ENCODE results near the gene CELF4. TPM values are rescaled to one million over a fixed set of nuclear protein-coding genes. Genes with fewer than 3 reads are reported as not detected.

CELF4 gene
- total RNA-seq, 2 experiments from 2014 or later, result not detected

- DNase-seq, result no peak
- no peak overlapping the region for H3K27ac Mint-ChIP-seq
Measured at GRCh38 chr18:37550118-37550875, 15.3 kb downstream of the CELF4 start.

GRCh38 chr18:37548679-37549289 lies 16.8 kb downstream of the CELF4 start:
- H3K27me3 Mint-ChIP-seq, result no peaks in the 10 kb centered on the region
- POLR2A ChIA-PET, result no interaction called here
- no peak overlapping the region for H3K27ac Mint-ChIP-seq
- CTCF ChIA-PET, result no interaction called here
- DNase-seq, result no peak
- no peaks in the 10 kb centered on the region for H3K9me3 Mint-ChIP-seq
- H3K36me3 Mint-ChIP-seq (ENCODE audit: low read depth), result no peaks in the 10 kb centered on the region
- H3K4me3 Mint-ChIP-seq, result no peak overlapping the region
- no peaks in the 10 kb centered on the region for H3K4me1 Mint-ChIP-seq

More at GRCh38 chr18:37550118-37550875, 15.3 kb downstream of the CELF4 start:
- ChIA-PET CTCF (no interaction called here), POLR2A (no interaction called here)
- Mint-ChIP-seq H3K27me3 (no peaks in the 10 kb centered on the region), H3K36me3 (ENCODE audit: low read depth) (no peaks in the 10 kb centered on the region), H3K4me3 (no peak overlapping the region), H3K4me1 (no peaks in the 10 kb centered on the region), H3K9me3 (no peaks in the 10 kb centered on the region)

GRCh38 chr18:37547196-37547827 lies 18.3 kb downstream of the CELF4 start:
- no peak for DNase-seq
- H3K9me3 Mint-ChIP-seq, result no peaks in the 10 kb centered on the region
- CTCF ChIA-PET, result no interaction called here
- no peak overlapping the region for H3K27ac Mint-ChIP-seq
- no peak overlapping the region for H3K4me3 Mint-ChIP-seq
- POLR2A ChIA-PET, result no interaction called here
- no peaks in the 10 kb centered on the region for H3K27me3 Mint-ChIP-seq
- H3K36me3 Mint-ChIP-seq (ENCODE audit: low read depth), result no peaks in the 10 kb centered on the region
- H3K4me1 Mint-ChIP-seq, result no peaks in the 10 kb centered on the region

GRCh38 chr18:37546651-37547050 lies 18.9 kb downstream of the CELF4 start:
- CTCF ChIA-PET, result no interaction called here
- Mint-ChIP-seq H3K27ac (no peak overlapping the region), H3K36me3 (ENCODE audit: low read depth) (no peaks in the 10 kb centered on the region), H3K4me1 (no peaks in the 10 kb centered on the region), H3K9me3 (no peaks in the 10 kb centered on the region), H3K27me3 (no peaks in the 10 kb centered on the region), H3K4me3 (no peak overlapping the region)
- POLR2A ChIA-PET, result no interaction called here
- no peak for DNase-seq

GRCh38 chr18:37546272-37546537 lies 19.4 kb downstream of the CELF4 start:
- Mint-ChIP-seq H3K36me3 (ENCODE audit: low read depth) (no peaks in the 10 kb centered on the region), H3K27me3 (no peaks in the 10 kb centered on the region), H3K27ac (no peak overlapping the region), H3K4me3 (no peak overlapping the region), H3K9me3 (no peaks in the 10 kb centered on the region), H3K4me1 (no peaks in the 10 kb centered on the region)
- DNase-seq, result no peak
- POLR2A ChIA-PET, result no interaction called here
- CTCF ChIA-PET, result no interaction called here

GRCh38 chr18:37545461-37546271 lies 19.9 kb downstream of the CELF4 start:
- Mint-ChIP-seq H3K36me3 (ENCODE audit: low read depth) (no peaks in the 10 kb centered on the region), H3K27me3 (no peaks in the 10 kb centered on the region), H3K4me3 (no peak overlapping the region), H3K9me3 (no peaks in the 10 kb centered on the region), H3K27ac (no peak overlapping the region), H3K4me1 (no peaks in the 10 kb centered on the region)
- ChIA-PET POLR2A (no interaction called here), CTCF (no interaction called here)
- no peak for DNase-seq

- no peak overlapping the region for H3K27ac Mint-ChIP-seq
- ChIA-PET CTCF (no interaction called here), POLR2A (no interaction called here)
- DNase-seq, result no peak
- H3K4me3 Mint-ChIP-seq, result no peak overlapping the region
- no peaks in the 10 kb centered on the region for H3K27me3 Mint-ChIP-seq
- no peaks in the 10 kb centered on the region for H3K4me1 Mint-ChIP-seq
- H3K36me3 Mint-ChIP-seq (ENCODE audit: low read depth), result no peaks in the 10 kb centered on the region
- no peaks in the 10 kb centered on the region for H3K9me3 Mint-ChIP-seq
Measured at GRCh38 chr18:37544713-37545112, 20.9 kb downstream of the CELF4 start.

GRCh38 chr18:37544217-37544616 lies 21.4 kb downstream of the CELF4 start:
- Mint-ChIP-seq H3K9me3 (no peaks in the 10 kb centered on the region), H3K36me3 (ENCODE audit: low read depth) (no peaks in the 10 kb centered on the region), H3K27me3 (no peaks in the 10 kb centered on the region), H3K4me1 (no peaks in the 10 kb centered on the region), H3K27ac (no peak overlapping the region), H3K4me3 (no peak overlapping the region)
- CTCF ChIA-PET, result no interaction called here
- POLR2A ChIA-PET, result no interaction called here
- no peak for DNase-seq

GRCh38 chr18:37543321-37543720 lies 22.3 kb downstream of the CELF4 start:
- H3K4me1 Mint-ChIP-seq, result no peaks in the 10 kb centered on the region
- CTCF ChIA-PET, result no interaction called here

GRCh38 chr18:37541517-37541916 lies 24.1 kb downstream of the CELF4 start:
- Mint-ChIP-seq H3K36me3 (ENCODE audit: low read depth) (no peaks in the 10 kb centered on the region), H3K4me1 (no peaks in the 10 kb centered on the region), H3K9me3 (no peaks in the 10 kb centered on the region), H3K27ac (no peak overlapping the region), H3K4me3 (no peak overlapping the region), H3K27me3 (peaks cover 4% of the 10 kb centered on the region)
- CTCF ChIA-PET, result interaction anchor here (1.0 kb wide), 1 partner anchor 13 kb away, joined by 4 read pairs; no protein-coding TSS in a partner anchor
- POLR2A ChIA-PET, result no interaction called here
- DNase-seq, result no peak

More at GRCh38 chr18:37543321-37543720, 22.3 kb downstream of the CELF4 start:
- DNase-seq, result no peak
- H3K36me3 Mint-ChIP-seq (ENCODE audit: low read depth), result no peaks in the 10 kb centered on the region
- H3K9me3 Mint-ChIP-seq, result no peaks in the 10 kb centered on the region
- POLR2A ChIA-PET, result no interaction called here
- H3K27me3 Mint-ChIP-seq, result peaks cover 1% of the 10 kb centered on the region
- no peak overlapping the region for H3K27ac Mint-ChIP-seq
- H3K4me3 Mint-ChIP-seq, result no peak overlapping the region

- CTCF ChIA-PET, result no interaction called here
- no peak for DNase-seq
- Mint-ChIP-seq H3K27me3 (peaks cover 4% of the 10 kb centered on the region), H3K27ac (no peak overlapping the region), H3K4me1 (no peaks in the 10 kb centered on the region), H3K36me3 (ENCODE audit: low read depth) (no peaks in the 10 kb centered on the region), H3K9me3 (no peaks in the 10 kb centered on the region), H3K4me3 (no peak overlapping the region)
- POLR2A ChIA-PET, result no interaction called here
Measured at GRCh38 chr18:37540424-37541138, 25.0 kb downstream of the CELF4 start.

- CTCF ChIA-PET, result no interaction called here
- Mint-ChIP-seq H3K27ac (no peak overlapping the region), H3K4me1 (no peaks in the 10 kb centered on the region), H3K27me3 (peaks cover 4% of the 10 kb centered on the region), H3K9me3 (no peaks in the 10 kb centered on the region), H3K36me3 (ENCODE audit: low read depth) (no peaks in the 10 kb centered on the region), H3K4me3 (no peak overlapping the region)
- POLR2A ChIA-PET, result no interaction called here
- no peak for DNase-seq
Measured at GRCh38 chr18:37539236-37539635, 26.4 kb downstream of the CELF4 start.

Data from activated CD4-positive, alpha-beta T cell treated with anti-CD3 and anti-CD28 coated beads, Interleukin-2, amount 10 ng/mL, durations not matched to agents 7 days and 5 days (primary cell).